HAP-1 (cell line): ENCODE measurements around the gene HSD17B2.
"Not testable (repeated sequence)": the region's sequence is repeated elsewhere in the genome, so short reads cannot be mapped to it uniquely, and the experiment has no call there.

Source experiments
- DNase-seq, 2 experiments: peaks; one replicate each; pipeline ENCODE4 v3.0.0-alpha.2; 2016 to 2020; ENCODE audit warnings: low spot score in 2 of 2
- H3K27me3 ChIP-seq: fragments of 250-450 bp; sonication (Bioruptor Pico); 2 replicates; pipeline ENCODE4 v1.5.1; 2020; ENCODE audit warnings: low read depth, mild to moderate bottlenecking, moderate library complexity
- H3K36me3 ChIP-seq: fragments of 250-450 bp; sonication (Bioruptor Pico); replicated peaks from 2 replicates; pipeline ENCODE4 v1.5.1; 2020; ENCODE audit warnings: mild to moderate bottlenecking
- H3K4me1 ChIP-seq: fragments of 250-450 bp; sonication (Bioruptor Pico); 2 replicates; pipeline ENCODE4 v1.5.1; 2020; ENCODE audit warnings: mild to moderate bottlenecking
- H3K4me3 ChIP-seq: fragments of 250-450 bp; sonication (Bioruptor Pico); 2 replicates; pipeline ENCODE4 v1.5.1; 2020; ENCODE audit warnings: mild to moderate bottlenecking, moderate library complexity
- H3K9me3 ChIP-seq: fragments of 250-450 bp; sonication (Bioruptor Pico); 2 replicates; pipeline ENCODE4 v1.5.1; 2020; ENCODE audit warnings: mild to moderate bottlenecking, moderate library complexity
- in situ Hi-C: fragments of 300-500 bp; cut with MboI; formaldehyde crosslinking; loops from 3 replicates; pipeline ENCODE4 v1.14.3; 2020; ENCODE audit warnings: low sequenced_read_pairs, inconsistent platforms, mixed read lengths

The HSD17B2 gene

GRCh38 chr16:82083710-82084353, 48.8 kb downstream of the HSD17B2 start:
- Histone ChIP-seq H3K9me3 (no peaks in the 10 kb centered on the region), H3K4me3 (no peak overlapping the region), H3K4me1 (peaks cover 14% of the 10 kb centered on the region), H3K36me3 (no peaks in the 10 kb centered on the region), H3K27me3 (no peaks in the 10 kb centered on the region)
- in situ Hi-C loops, result no loop called here
- no peak for DNase-seq

- in situ Hi-C loops, result no loop called here
- Histone ChIP-seq H3K9me3 (no peaks in the 10 kb centered on the region), H3K4me3 (no peak overlapping the region), H3K4me1 (peaks cover 20% of the 10 kb centered on the region), H3K36me3 (no peaks in the 10 kb centered on the region), H3K27me3 (no peaks in the 10 kb centered on the region)
- DNase-seq, result no peak
Measured at GRCh38 chr16:82085011-82085779, 50.1 kb downstream of the HSD17B2 start.

GRCh38 chr16:82088483-82088882, 53.4 kb downstream of the HSD17B2 start:
- DNase-seq, result peak; percentile 57 to 90
- in situ Hi-C loops, result no loop called here
- H3K36me3 ChIP-seq, result no peaks in the 10 kb centered on the region
- H3K27me3 ChIP-seq, result no peaks in the 10 kb centered on the region
- peaks cover 15% of the 10 kb centered on the region for H3K4me1 ChIP-seq
- no peaks in the 10 kb centered on the region for H3K9me3 ChIP-seq
- H3K4me3 ChIP-seq, result no peak overlapping the region

GRCh38 chr16:82091241-82091640, 56.2 kb downstream of the HSD17B2 start:
- no peaks in the 10 kb centered on the region for H3K9me3 ChIP-seq
- H3K4me3 ChIP-seq, result no peak overlapping the region
- no peaks in the 10 kb centered on the region for H3K27me3 ChIP-seq
- no peaks in the 10 kb centered on the region for H3K36me3 ChIP-seq
- in situ Hi-C loops, result no loop called here
- H3K4me1 ChIP-seq, result peaks cover 28% of the 10 kb centered on the region
- no peak for DNase-seq

GRCh38 chr16:82092711-82093110, 57.7 kb downstream of the HSD17B2 start:
- H3K4me1 ChIP-seq, result peaks cover 27% of the 10 kb centered on the region
- no peak for DNase-seq

GRCh38 chr16:82093666-82094300, 58.7 kb downstream of the HSD17B2 start:
- DNase-seq, result no peak
- no peaks in the 10 kb centered on the region for H3K9me3 ChIP-seq
- H3K4me3 ChIP-seq, result no peak overlapping the region
- H3K27me3 ChIP-seq, result no peaks in the 10 kb centered on the region
- H3K4me1 ChIP-seq, result peaks cover 20% of the 10 kb centered on the region
- no peaks in the 10 kb centered on the region for H3K36me3 ChIP-seq
- in situ Hi-C loops, result no loop called here

More at GRCh38 chr16:82092711-82093110, 57.7 kb downstream of the HSD17B2 start:
- Histone ChIP-seq H3K4me3 (no peak overlapping the region), H3K27me3 (no peaks in the 10 kb centered on the region), H3K36me3 (no peaks in the 10 kb centered on the region), H3K9me3 (no peaks in the 10 kb centered on the region)
- in situ Hi-C loops, result no loop called here

- peak; percentile 43 to 83 for DNase-seq
- Histone ChIP-seq H3K36me3 (no peaks in the 10 kb centered on the region), H3K9me3 (no peaks in the 10 kb centered on the region), H3K27me3 (no peaks in the 10 kb centered on the region), H3K4me3 (no peak overlapping the region), H3K4me1 (peaks cover 13% of the 10 kb centered on the region)
- in situ Hi-C loops, result no loop called here
Measured at GRCh38 chr16:82094942-82095540, 60.0 kb downstream of the HSD17B2 start.

GRCh38 chr16:82096641-82097040, 61.6 kb downstream of the HSD17B2 start:
- Histone ChIP-seq H3K4me1 (peaks cover 13% of the 10 kb centered on the region), H3K4me3 (no peak overlapping the region), H3K9me3 (no peaks in the 10 kb centered on the region), H3K27me3 (no peaks in the 10 kb centered on the region), H3K36me3 (no peaks in the 10 kb centered on the region)
- no peak for DNase-seq
- in situ Hi-C loops, result no loop called here

GRCh38 chr16:82105107-82105506, 70.1 kb downstream of the HSD17B2 start:
- Histone ChIP-seq H3K36me3 (no peaks in the 10 kb centered on the region), H3K27me3 (peaks cover 6% of the 10 kb centered on the region; the same call in 1 of the 2 replicates), H3K4me3 (no peak overlapping the region), H3K4me1 (peaks cover 5% of the 10 kb centered on the region; the same call in 1 of the 2 replicates), H3K9me3 (no peaks in the 10 kb centered on the region)
- no peak for DNase-seq
- in situ Hi-C loops, result no loop called here

GRCh38 chr16:82108100-82108499, 73.0 kb downstream of the HSD17B2 start:
- in situ Hi-C loops, result no loop called here
- no peaks in the 10 kb centered on the region for H3K36me3 ChIP-seq
- H3K4me3 ChIP-seq, result no peak overlapping the region
- H3K9me3 ChIP-seq, result no peaks in the 10 kb centered on the region
- peaks cover 5% of the 10 kb centered on the region; the same call in 1 of the 2 replicates for H3K4me1 ChIP-seq
- peaks cover 5% of the 10 kb centered on the region; the same call in 1 of the 2 replicates for H3K27me3 ChIP-seq
- peak; percentile 27 to 31 for DNase-seq

- H3K9me3 ChIP-seq, result no peaks in the 10 kb centered on the region
Measured at GRCh38 chr16:82108774-82109173, 73.7 kb downstream of the HSD17B2 start.

GRCh38 chr16:82109266-82109665, 74.2 kb downstream of the HSD17B2 start:
- H3K27me3 ChIP-seq, H3K9me3 ChIP-seq, H3K4me3 ChIP-seq, H3K36me3 ChIP-seq, H3K4me1 ChIP-seq, in situ Hi-C loops, DNase-seq: not testable (repeated sequence)

More at GRCh38 chr16:82108774-82109173, 73.7 kb downstream of the HSD17B2 start:
- Histone ChIP-seq H3K27me3 (no peaks in the 10 kb centered on the region; the same call in 1 of the 2 replicates), H3K36me3 (no peaks in the 10 kb centered on the region), H3K4me3 (no peak overlapping the region), H3K4me1 (peaks cover 5% of the 10 kb centered on the region; the same call in 1 of the 2 replicates)
- in situ Hi-C loops, result no loop called here
- DNase-seq, result no peak

GRCh38 chr16:82111944-82112343, 76.9 kb downstream of the HSD17B2 start:
- no peaks in the 10 kb centered on the region for H3K9me3 ChIP-seq
- H3K36me3 ChIP-seq, result no peaks in the 10 kb centered on the region
- H3K4me3 ChIP-seq, result no peak overlapping the region
- H3K27me3 ChIP-seq, result no peaks in the 10 kb centered on the region
- in situ Hi-C loops, result no loop called here
- H3K4me1 ChIP-seq, result peaks cover 5% of the 10 kb centered on the region; the same call in 1 of the 2 replicates
- DNase-seq, result no peak
